ENCODE measurements around the gene CD81. TPM values are rescaled to one million over a fixed set of nuclear protein-coding genes. Genes with fewer than 3 reads are reported as not detected.

CD81 gene
- total and polyA plus RNA-seq, 9 of the 15 experiments (the other 6 are each of a cell fraction or from before 2014, with no cell fraction given): 2.4 to 189 (median 61.7) TPM

DNA sequence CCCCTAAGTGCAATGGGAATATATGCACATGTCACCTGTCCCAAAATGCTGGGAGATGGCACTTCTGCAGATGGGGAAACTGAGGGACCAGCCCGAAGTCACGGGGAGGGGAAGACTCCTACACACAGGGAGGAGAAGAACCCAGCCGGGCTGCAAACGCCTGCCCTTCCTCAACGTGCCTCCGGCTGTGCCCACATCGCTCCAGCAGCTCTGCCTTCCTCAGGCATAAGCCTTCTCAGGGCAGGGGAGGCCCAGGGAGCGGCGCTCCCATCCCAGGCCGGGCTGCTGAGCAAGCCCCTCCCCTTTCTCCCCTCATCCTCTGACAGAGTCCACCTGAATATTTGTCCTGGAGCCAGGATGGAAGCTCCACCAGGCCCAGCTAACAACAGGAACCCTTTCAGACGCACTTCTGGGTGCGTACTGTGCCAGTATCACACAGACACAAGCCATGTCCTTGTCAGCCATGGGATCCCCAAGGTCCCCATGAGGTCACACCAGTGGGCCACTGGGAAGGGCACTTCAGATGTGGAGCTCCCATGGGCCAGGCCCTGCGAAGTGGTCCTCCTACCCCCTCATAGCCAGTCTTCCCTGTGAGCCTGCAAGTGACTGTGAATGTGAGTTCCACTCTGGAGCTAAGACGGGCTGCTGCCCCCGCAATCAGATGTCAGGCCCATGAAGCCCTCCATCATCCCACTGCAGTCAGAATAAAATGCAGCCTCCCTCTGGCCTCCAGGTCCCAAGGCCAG lies 2.5 kb upstream of the CD81 start:
- WGBS (ENCODE audit: insufficient coverage, low coverage, missing lambda C conversion rate): 70% methylated on average over 12 of the region's 15 CpGs
- CTCF ChIA-PET (ENCODE audit: low intra/inter-chr PET ratio): no interaction called here
- ATAC-seq (no peak), FAIRE-seq (no peak), DNase-seq (ENCODE audit: extremely low read depth in 1 of 4, low spot score in 3 of 4) (no peak)
- Histone ChIP-seq H2AFZ (ENCODE audit: low read depth, low read length) (no peak overlapping the region), H3K79me2 (ENCODE audit: control insufficient read depth, insufficient read depth, low read length) (peaks cover 21% of the 10 kb centered on the region), H3K9ac (ENCODE audit: insufficient read depth in 1 of 2, low read depth in 2 of 2, low read length in 2 of 2) (peak overlapping the region in 1 of 2 experiments; percentile 72; a peak in 1 of 4 replicates), H3K27ac (ENCODE audit: extremely low read depth, low read depth, low read length) (no peak overlapping the region), H3K9me1 (ENCODE audit: control insufficient read depth, insufficient read depth, low read length) (peaks cover 2% of the 10 kb centered on the region), H3K4me2 (ENCODE audit: insufficient read depth, low read length) (no peak overlapping the region), H4K20me1 (replicated peaks; ENCODE audit: control insufficient read depth, insufficient read depth, low read length) (peaks cover 19% of the 10 kb centered on the region; the same call in 1 of the 2 replicates), H3K4me1 (replicated peaks in 1 of 2; ENCODE audit: control insufficient read depth in 2 of 2, insufficient read depth in 2 of 2, low read length in 2 of 2) (peaks cover 15 to 34% of the 10 kb centered on the region in 2 experiments; a peak in 4 of 5 replicates), H3K27me3 (ENCODE audit: control insufficient read depth in 2 of 2, insufficient read depth in 2 of 2, low read length in 2 of 2) (no peaks in the 10 kb centered on the region; a peak in 1 of 5 replicates), H3K4me3 (no peak overlapping the region), H3K36me3 (ENCODE audit: control insufficient read depth, insufficient read depth, low read length) (peaks cover 5% of the 10 kb centered on the region; the same call in 1 of the 3 replicates), H3K9me3 (replicated peaks; ENCODE audit: control insufficient read depth, insufficient read depth, low read depth, low read length) (no peaks in the 10 kb centered on the region)
- no TSS peak for BruUV-seq (replicated peaks)
- TF ChIP-seq, protein P1, sequence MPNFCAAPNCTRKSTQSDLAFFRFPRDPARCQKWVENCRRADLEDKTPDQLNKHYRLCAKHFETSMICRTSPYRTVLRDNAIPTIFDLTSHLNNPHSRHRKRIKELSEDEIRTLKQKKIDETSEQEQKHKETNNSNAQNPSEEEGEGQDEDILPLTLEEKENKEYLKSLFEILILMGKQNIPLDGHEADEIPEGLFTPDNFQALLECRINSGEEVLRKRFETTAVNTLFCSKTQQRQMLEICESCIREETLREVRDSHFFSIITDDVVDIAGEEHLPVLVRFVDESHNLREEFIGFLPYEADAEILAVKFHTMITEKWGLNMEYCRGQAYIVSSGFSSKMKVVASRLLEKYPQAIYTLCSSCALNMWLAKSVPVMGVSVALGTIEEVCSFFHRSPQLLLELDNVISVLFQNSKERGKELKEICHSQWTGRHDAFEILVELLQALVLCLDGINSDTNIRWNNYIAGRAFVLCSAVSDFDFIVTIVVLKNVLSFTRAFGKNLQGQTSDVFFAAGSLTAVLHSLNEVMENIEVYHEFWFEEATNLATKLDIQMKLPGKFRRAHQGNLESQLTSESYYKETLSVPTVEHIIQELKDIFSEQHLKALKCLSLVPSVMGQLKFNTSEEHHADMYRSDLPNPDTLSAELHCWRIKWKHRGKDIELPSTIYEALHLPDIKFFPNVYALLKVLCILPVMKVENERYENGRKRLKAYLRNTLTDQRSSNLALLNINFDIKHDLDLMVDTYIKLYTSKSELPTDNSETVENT (CRISPR knock-in tag; IDR thresholded peaks at IDR 0.05): no peak
- TF ChIP-seq, protein P2, sequence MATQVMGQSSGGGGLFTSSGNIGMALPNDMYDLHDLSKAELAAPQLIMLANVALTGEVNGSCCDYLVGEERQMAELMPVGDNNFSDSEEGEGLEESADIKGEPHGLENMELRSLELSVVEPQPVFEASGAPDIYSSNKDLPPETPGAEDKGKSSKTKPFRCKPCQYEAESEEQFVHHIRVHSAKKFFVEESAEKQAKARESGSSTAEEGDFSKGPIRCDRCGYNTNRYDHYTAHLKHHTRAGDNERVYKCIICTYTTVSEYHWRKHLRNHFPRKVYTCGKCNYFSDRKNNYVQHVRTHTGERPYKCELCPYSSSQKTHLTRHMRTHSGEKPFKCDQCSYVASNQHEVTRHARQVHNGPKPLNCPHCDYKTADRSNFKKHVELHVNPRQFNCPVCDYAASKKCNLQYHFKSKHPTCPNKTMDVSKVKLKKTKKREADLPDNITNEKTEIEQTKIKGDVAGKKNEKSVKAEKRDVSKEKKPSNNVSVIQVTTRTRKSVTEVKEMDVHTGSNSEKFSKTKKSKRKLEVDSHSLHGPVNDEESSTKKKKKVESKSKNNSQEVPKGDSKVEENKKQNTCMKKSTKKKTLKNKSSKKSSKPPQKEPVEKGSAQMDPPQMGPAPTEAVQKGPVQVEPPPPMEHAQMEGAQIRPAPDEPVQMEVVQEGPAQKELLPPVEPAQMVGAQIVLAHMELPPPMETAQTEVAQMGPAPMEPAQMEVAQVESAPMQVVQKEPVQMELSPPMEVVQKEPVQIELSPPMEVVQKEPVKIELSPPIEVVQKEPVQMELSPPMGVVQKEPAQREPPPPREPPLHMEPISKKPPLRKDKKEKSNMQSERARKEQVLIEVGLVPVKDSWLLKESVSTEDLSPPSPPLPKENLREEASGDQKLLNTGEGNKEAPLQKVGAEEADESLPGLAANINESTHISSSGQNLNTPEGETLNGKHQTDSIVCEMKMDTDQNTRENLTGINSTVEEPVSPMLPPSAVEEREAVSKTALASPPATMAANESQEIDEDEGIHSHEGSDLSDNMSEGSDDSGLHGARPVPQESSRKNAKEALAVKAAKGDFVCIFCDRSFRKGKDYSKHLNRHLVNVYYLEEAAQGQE (IDR thresholded peaks at IDR 0.05; ENCODE audit: borderline replicate concordance): no peak
- TF ChIP-seq, protein P2 (CRISPR knock-in tag; IDR thresholded peaks at IDR 0.05; ENCODE audit: low read depth): no peak
- TF ChIP-seq GABPB1 (CRISPR knock-in tag; IDR thresholded peaks at IDR 0.05): no peak
- TF ChIP-seq, protein P3, sequence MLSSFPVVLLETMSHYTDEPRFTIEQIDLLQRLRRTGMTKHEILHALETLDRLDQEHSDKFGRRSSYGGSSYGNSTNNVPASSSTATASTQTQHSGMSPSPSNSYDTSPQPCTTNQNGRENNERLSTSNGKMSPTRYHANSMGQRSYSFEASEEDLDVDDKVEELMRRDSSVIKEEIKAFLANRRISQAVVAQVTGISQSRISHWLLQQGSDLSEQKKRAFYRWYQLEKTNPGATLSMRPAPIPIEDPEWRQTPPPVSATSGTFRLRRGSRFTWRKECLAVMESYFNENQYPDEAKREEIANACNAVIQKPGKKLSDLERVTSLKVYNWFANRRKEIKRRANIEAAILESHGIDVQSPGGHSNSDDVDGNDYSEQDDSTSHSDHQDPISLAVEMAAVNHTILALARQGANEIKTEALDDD (IDR thresholded peaks at IDR 0.05): no peak
- no peak for TF ChIP-seq ZNF444 (CRISPR knock-in tag; IDR thresholded peaks at IDR 0.05)
- TF ChIP-seq RNF2 (IDR thresholded peaks at IDR 0.05): no peak
- TF ChIP-seq ZNF224 (CRISPR knock-in tag; IDR thresholded peaks at IDR 0.05): no peak
- no peak for TF ChIP-seq ZNF165 (CRISPR knock-in tag; IDR thresholded peaks at IDR 0.05; ENCODE audit: borderline replicate concordance)
- POLR2A ChIA-PET: interaction anchor here (0.6 kb wide), 1 partner anchor 30 kb away, joined by 3 read pairs; no protein-coding TSS in a partner anchor
- in situ Hi-C loops (cut with MboI) (no loop called here), intact Hi-C loops (cut with micrococcal nuclease) (no loop called here)
